Measurements from ENCODE around the gene MCRIP1. TPM values are rescaled to one million over a fixed set of nuclear protein-coding genes. Genes with fewer than 3 reads are reported as not detected.

Gene MCRIP1
- total and polyA plus RNA-seq, 10 of the 15 experiments (the other 5 are each of a cell fraction or from before 2014, with no cell fraction given), result 0.31 to 54.4 (median 30.8) TPM

GRCh38 chr17:81833160-81833920, at the start of gene MCRIP1 (continued):
- TF ChIP-seq EGR1 (IDR thresholded peaks at IDR 0.05; ENCODE audit: borderline replicate concordance in 1 of 2, low read depth in 2 of 2, low read length in 2 of 2) (peak in 1 of 2 experiments; percentile 98; a peak in 2 of 3 replicates), JUNB (IDR thresholded peaks at IDR 0.05) (no peak), MXI1 (IDR thresholded peaks at IDR 0.05; ENCODE audit: low read depth, low read length) (peak; percentile 87), BACH1 (IDR thresholded peaks at IDR 0.05; ENCODE audit: borderline replicate concordance) (peak; percentile 16; the same call in 1 of the 2 replicates)

DNA sequence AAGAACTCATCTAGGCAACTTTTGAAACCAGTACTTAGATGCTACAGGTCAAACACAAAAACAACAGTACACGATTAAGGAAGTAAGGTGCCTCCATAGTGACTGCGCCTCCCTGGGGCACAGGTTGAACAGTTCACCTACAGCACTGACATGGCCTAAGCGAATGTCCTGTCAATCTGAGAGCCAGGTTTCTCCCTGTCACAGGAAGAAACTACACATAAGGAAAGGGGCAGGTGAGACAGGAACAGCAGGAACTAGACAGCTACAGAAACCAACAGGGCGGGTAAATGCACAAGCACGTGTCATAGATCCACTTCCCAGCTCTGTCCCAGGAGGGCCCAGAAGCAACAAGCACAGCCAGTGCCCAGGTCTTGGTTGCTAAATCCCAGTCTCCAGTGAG, 46.0 kb upstream of the MCRIP1 start:
- Histone ChIP-seq H3K4me1 (ENCODE audit: control insufficient read depth, insufficient read depth, low read length) (no peaks in the 10 kb centered on the region), H3K79me2 (ENCODE audit: control insufficient read depth, insufficient read depth, low read length) (no peaks in the 10 kb centered on the region), H3K4me2 (ENCODE audit: control insufficient read depth, insufficient read depth) (no peak overlapping the region), H3K9ac (ENCODE audit: control insufficient read depth, insufficient read depth, low read length) (no peak overlapping the region), H3K4me3 (no peak overlapping the region), H4K20me1 (ENCODE audit: control insufficient read depth, insufficient read depth) (no peaks in the 10 kb centered on the region), H3K36me3 (ENCODE audit: control insufficient read depth in 2 of 2, insufficient read depth in 2 of 2, low read length in 1 of 2) (peaks cover 1 to 2% of the 10 kb centered on the region in 2 experiments; a peak in 1 of 4 replicates), H2AFZ (ENCODE audit: control insufficient read depth, low read depth, low read length) (no peak overlapping the region), H3K27me3 (replicated peaks in 1 of 2; ENCODE audit: control insufficient read depth in 2 of 2, insufficient read depth in 2 of 2, low read length in 1 of 2) (no peaks in the 10 kb centered on the region), H3K9me3 (replicated peaks; ENCODE audit: control insufficient read depth, insufficient read depth, low read length) (no peaks in the 10 kb centered on the region), H3K27ac (ENCODE audit: control insufficient read depth, insufficient read depth) (no peak overlapping the region)
- DNase-seq (ENCODE audit: low read depth, low spot score), result no peak
- RAD21 ChIA-PET (ENCODE audit: unreplicated experiment), result no interaction called here
- SMC1A ChIA-PET (ENCODE audit: uncharacterized antibody, unreplicated experiment), result no interaction called here
- no peak for ATAC-seq
- 66% methylated on average over 5 of the region's 5 CpGs for WGBS (ENCODE audit: insufficient coverage, insufficient replicate concordance, low lambda C conversion rate, missing lambda C conversion rate)
- BruUV-seq (replicated peaks), result no TSS peak
- CTCF ChIA-PET, result no interaction called here
- POLR2A ChIA-PET, result interaction anchor here (1.0 to 1.3 kb wide), 2 partner anchors 9 to 46 kb away, joined by 3 to 4 read pairs; partner anchors contain the start of gene MCRIP1
- FAIRE-seq, result peak; percentile 38
- in situ Hi-C loops (cut with MboI) (no loop called here), intact Hi-C loops (cut with micrococcal nuclease; ENCODE audit: unreplicated experiment) (no loop called here)
- TF ChIP-seq CHD1 (IDR thresholded peaks at IDR 0.05; ENCODE audit: low read depth, low read length), result no peak

DNA sequence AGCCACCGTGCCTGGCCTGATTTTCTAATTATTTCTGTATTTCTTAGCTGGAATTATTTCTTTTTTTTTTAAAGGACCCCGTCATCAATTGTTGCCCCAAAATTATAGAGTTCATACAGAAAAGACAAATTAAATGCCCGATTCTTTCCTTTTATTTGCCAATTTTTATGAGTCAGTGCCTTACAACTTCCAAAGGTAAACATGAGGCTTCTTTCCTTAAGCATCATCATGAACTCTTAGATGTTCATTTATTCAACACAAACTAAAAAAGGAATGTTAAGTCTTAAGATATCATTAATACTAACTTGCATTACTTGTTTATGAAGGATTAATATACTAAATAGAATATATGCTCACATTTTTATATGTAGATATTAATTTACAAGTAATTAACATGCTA, 45.2 kb upstream of the MCRIP1 start:
- Histone ChIP-seq H3K36me3 (ENCODE audit: control insufficient read depth in 2 of 2, insufficient read depth in 2 of 2, low read length in 1 of 2) (peaks cover 1 to 2% of the 10 kb centered on the region in 2 experiments; a peak in 1 of 4 replicates), H2AFZ (ENCODE audit: control insufficient read depth, low read depth, low read length) (no peak overlapping the region), H3K9ac (ENCODE audit: control insufficient read depth, insufficient read depth, low read length) (no peak overlapping the region), H3K4me2 (ENCODE audit: control insufficient read depth, insufficient read depth) (no peak overlapping the region), H3K27me3 (replicated peaks in 1 of 2; ENCODE audit: control insufficient read depth in 2 of 2, insufficient read depth in 2 of 2, low read length in 1 of 2) (no peaks in the 10 kb centered on the region), H3K79me2 (ENCODE audit: control insufficient read depth, insufficient read depth, low read length) (no peaks in the 10 kb centered on the region), H3K27ac (ENCODE audit: control insufficient read depth, insufficient read depth) (no peak overlapping the region), H3K9me3 (replicated peaks; ENCODE audit: control insufficient read depth, insufficient read depth, low read length) (no peaks in the 10 kb centered on the region), H4K20me1 (ENCODE audit: control insufficient read depth, insufficient read depth) (no peaks in the 10 kb centered on the region), H3K4me3 (no peak overlapping the region), H3K4me1 (ENCODE audit: control insufficient read depth, insufficient read depth, low read length) (no peaks in the 10 kb centered on the region)
- intact Hi-C loops (cut with micrococcal nuclease; ENCODE audit: unreplicated experiment), result no loop called here
- BruUV-seq (replicated peaks), result no TSS peak
- POLR2A ChIA-PET, result no interaction called here
- in situ Hi-C loops (cut with MboI), result no loop called here
- no peak for ATAC-seq
- SMC1A ChIA-PET (ENCODE audit: uncharacterized antibody, unreplicated experiment), result no interaction called here
- CTCF ChIA-PET, result no interaction called here
- RAD21 ChIA-PET (ENCODE audit: unreplicated experiment), result no interaction called here
- FAIRE-seq, result no peak
- 100% methylated on average over 3 of the region's 3 CpGs for WGBS (ENCODE audit: insufficient coverage, insufficient replicate concordance, low lambda C conversion rate, missing lambda C conversion rate)
- DNase-seq (ENCODE audit: low read depth, low spot score), result no peak
- TF ChIP-seq ZNF217 (IDR thresholded peaks at IDR 0.05), result no peak
- TF ChIP-seq ATF2 (IDR thresholded peaks at IDR 0.05; ENCODE audit: low read length), result no peak
- no peak for TF ChIP-seq SIN3A (IDR thresholded peaks at IDR 0.05; ENCODE audit: low read depth, low read length)
- no peak for TF ChIP-seq TARDBP (IDR thresholded peaks at IDR 0.05; ENCODE audit: borderline replicate concordance)
- TF ChIP-seq PAX5 (IDR thresholded peaks at IDR 0.05; ENCODE audit: borderline replicate concordance, low read depth, low read length), result no peak
